ENCODE data around the gene RETREG1. TPM values are rescaled to one million over a fixed set of nuclear protein-coding genes. Genes with fewer than 3 reads are reported as not detected.
A peak's percentile ranks its signal among the peaks of the same experiment; 100 is the strongest.

RETREG1 gene
- total RNA-seq, 4 donors from 2014 or later: 11.6 to 70.1 (median 19.4) TPM

DNA sequence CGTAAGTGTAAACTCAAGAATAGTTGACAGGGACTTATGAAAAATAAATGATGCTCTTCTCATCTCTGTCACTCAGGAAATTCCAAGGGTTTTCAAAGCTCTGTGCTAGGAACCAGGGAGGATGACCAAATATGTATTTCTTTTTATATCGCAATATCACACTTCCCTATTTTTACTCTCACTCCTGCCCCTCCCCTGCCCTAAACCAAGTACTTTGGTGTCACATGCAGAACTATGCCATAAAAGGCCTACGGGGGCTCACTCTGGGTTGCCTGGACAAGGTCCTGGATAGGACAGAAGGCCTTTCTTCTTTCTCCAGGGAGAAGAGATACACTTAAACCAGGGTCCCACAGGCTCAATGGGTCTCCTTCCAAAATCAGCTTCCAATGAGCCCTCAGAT is 8.3 kb upstream of the RETREG1 start:
- DNase-seq: no peak
- H3K9me3 ChIP-seq: no peaks in the 10 kb centered on the region
- peaks cover 0 to 7% (median 0%) of the 10 kb centered on the region in 4 donors for H3K4me1 ChIP-seq
- TF ChIP-seq, protein P1, sequence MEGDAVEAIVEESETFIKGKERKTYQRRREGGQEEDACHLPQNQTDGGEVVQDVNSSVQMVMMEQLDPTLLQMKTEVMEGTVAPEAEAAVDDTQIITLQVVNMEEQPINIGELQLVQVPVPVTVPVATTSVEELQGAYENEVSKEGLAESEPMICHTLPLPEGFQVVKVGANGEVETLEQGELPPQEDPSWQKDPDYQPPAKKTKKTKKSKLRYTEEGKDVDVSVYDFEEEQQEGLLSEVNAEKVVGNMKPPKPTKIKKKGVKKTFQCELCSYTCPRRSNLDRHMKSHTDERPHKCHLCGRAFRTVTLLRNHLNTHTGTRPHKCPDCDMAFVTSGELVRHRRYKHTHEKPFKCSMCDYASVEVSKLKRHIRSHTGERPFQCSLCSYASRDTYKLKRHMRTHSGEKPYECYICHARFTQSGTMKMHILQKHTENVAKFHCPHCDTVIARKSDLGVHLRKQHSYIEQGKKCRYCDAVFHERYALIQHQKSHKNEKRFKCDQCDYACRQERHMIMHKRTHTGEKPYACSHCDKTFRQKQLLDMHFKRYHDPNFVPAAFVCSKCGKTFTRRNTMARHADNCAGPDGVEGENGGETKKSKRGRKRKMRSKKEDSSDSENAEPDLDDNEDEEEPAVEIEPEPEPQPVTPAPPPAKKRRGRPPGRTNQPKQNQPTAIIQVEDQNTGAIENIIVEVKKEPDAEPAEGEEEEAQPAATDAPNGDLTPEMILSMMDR (IDR thresholded peaks at IDR 0.05): no peak
- TF ChIP-seq POLR2A (IDR thresholded peaks at IDR 0.05): no peak
- H3K27ac ChIP-seq: no peak overlapping the region
- H3K4me3 ChIP-seq: no peak overlapping the region
- H3K27me3 ChIP-seq: no peaks in the 10 kb centered on the region
- no peaks in the 10 kb centered on the region for H3K36me3 ChIP-seq

DNA sequence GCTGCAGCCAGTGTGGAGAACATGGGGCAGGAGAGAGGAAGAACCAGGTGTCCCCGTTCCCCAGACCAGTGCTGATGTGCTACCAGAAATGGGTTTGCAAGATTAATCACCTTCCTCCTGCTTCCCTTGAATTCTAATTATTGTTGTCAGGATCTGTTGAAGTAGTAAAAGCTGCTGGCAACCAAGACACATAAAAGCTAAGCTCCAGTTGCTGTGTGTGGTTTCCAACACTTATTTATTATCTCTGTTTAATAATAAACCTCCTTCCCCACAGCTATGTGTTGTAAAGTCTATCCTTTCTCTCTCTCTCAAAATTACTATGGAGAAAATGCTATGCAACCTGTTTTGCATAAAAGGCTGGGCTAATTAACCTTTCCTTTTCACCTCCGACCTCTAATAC is 2.3 kb upstream of the RETREG1 start:
- H3K9me3 ChIP-seq: no peaks in the 10 kb centered on the region
- no peak overlapping the region for H3K27ac ChIP-seq
- H3K4me1 ChIP-seq: peaks cover 0 to 9% (median 2%) of the 10 kb centered on the region in 4 donors
- no peak for TF ChIP-seq POLR2A (IDR thresholded peaks at IDR 0.05)
- TF ChIP-seq, protein P1 (IDR thresholded peaks at IDR 0.05): no peak
- H3K4me3 ChIP-seq: no peak overlapping the region
- no peaks in the 10 kb centered on the region for H3K36me3 ChIP-seq
- no peaks in the 10 kb centered on the region for H3K27me3 ChIP-seq
- DNase-seq: no peak

DNA sequence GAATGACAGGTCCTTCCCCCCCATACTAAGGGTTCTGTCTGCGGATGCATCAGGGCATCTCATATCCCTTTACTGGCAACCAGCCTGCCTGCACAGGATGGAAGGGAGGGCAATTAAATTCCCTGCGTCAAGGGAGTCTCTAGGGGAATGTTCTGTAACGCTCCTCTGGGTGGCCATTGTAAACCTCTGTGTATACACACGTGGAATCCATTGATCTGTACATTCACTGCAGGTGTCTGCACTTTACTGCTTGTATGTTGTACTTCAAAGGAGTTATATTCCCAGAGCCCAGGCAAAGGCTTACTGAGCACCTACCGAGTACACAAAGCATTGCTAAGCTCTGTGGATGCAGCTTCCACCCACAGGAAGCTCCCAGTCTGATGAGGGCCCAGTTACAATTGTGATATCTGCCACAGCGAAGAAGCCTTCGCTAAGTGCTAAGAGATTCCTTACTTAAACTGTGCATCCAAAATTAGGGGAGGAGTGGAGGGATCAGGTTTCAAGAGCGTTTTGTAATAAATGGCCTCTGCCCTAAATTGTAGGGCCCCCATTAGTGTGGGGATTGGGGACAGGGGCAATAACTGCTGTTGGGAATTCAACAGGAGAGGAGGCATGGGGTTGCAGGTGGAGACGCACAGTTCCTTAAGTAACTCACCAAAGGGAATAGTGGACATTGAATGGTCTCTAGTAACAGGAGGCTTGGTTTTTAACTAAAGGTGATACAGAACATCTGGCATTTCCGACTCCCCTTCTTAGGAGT is 1.5 kb upstream of the RETREG1 start:
- no peak for TF ChIP-seq POLR2A (IDR thresholded peaks at IDR 0.05)
- TF ChIP-seq, protein P1 (IDR thresholded peaks at IDR 0.05): no peak
- Histone ChIP-seq H3K27ac (peak overlapping the region in 1 of 4 donors; percentile 83), H3K27me3 (peaks cover 0 to 3% of the 10 kb centered on the region in 2 donors), H3K9me3 (no peaks in the 10 kb centered on the region), H3K4me3 (no peak overlapping the region), H3K36me3 (no peaks in the 10 kb centered on the region), H3K4me1 (peaks cover 0 to 9% (median 2%) of the 10 kb centered on the region in 4 donors)
- no peak for DNase-seq

DNA sequence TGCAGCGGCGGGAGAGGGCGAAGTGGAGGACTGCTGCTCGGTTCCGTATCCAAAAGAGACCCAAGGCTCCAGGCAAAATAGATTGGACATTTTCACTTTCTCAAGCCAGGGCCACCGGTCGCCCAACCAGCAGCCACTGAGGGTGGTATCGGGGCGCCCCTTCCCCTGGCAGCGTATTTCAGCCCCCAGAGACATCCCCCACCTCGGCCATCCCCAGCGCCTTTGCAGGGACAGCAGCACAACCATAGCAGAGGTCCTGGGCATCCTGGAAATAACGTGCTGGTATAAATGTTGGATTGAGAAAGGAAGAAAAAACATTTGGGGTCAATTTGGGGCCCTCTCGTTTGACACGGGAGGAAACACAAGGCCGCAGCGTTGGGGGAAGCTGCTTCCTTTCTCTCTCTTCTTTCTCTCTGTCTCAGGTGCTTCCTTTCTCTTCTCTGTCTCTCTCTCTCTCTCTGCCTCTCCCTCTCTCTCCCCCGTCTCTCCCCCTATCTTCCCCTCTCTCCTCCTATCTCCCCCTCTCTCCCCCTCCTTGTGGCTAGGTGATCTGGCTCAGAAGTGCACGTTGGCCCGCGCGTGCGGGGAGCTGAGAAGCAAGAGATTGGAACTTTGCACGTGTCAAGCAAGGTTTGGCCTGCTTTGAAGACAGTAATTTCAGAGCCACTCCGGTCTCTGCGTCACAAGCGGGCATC is 624 bp upstream of the RETREG1 start:
- no peaks in the 10 kb centered on the region for H3K9me3 ChIP-seq
- no peaks in the 10 kb centered on the region for H3K36me3 ChIP-seq
- H3K4me3 ChIP-seq: peak overlapping the region; percentile 62 to 92 (median 72)
- H3K4me1 ChIP-seq: peaks cover 0 to 9% (median 2%) of the 10 kb centered on the region in 4 donors
- no peak for TF ChIP-seq POLR2A (IDR thresholded peaks at IDR 0.05)
- TF ChIP-seq, protein P1 (IDR thresholded peaks at IDR 0.05): no peak
- peaks cover 0 to 3% of the 10 kb centered on the region in 2 donors for H3K27me3 ChIP-seq
- DNase-seq: peak in 2 of 3 donors; percentile 48 to 57
- peak overlapping the region; percentile 60 to 83 (median 77) for H3K27ac ChIP-seq

DNA sequence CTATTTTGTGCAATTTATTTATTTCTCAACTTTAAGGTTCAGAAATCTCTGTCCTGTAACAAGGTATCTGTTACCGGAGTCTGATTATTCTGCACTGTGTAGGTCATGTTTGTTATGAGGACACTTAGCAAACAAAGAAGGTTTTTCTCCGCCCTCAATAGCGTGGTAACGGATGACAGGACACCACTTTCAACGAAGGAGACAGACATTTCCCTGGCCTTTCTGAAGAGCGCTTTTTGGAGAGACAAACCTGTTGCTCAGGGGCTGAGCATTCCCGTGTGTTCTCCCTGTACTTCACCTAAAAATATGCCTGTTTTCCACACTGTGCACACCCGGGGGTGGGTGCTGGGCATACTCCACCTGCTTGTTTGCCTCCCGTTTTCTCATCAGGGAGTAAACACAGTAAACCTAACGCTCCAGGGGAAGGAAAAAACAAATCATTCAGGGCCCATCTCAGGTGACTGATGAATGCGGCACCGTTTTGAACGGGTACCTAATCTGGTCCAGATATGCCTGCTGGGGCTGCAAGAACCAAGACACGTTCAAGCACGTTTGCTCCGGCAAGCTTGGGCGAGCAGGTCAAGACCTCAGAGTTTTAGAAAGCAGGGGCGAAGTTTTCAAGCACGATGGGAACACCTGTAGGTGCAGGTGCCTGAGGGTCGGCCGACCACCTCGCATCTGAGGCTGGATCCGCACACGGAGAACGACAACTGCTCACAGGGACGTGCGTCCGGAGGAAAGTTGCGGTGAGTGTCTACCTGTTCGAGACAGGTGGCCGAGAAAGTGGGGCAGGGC is 859 bp downstream of the RETREG1 start:
- no peak for TF ChIP-seq POLR2A (IDR thresholded peaks at IDR 0.05)
- TF ChIP-seq, protein P1 (IDR thresholded peaks at IDR 0.05): no peak
- no peak for DNase-seq

More for the DNA sequence above, 859 bp downstream of the RETREG1 start:
- peaks cover 0 to 9% (median 2%) of the 10 kb centered on the region in 4 donors for H3K4me1 ChIP-seq
- H3K27me3 ChIP-seq: peaks cover 0 to 3% of the 10 kb centered on the region in 2 donors
- H3K36me3 ChIP-seq: no peaks in the 10 kb centered on the region
- H3K27ac ChIP-seq: peak overlapping the region; percentile 13 to 83 (median 58)
- H3K9me3 ChIP-seq: no peaks in the 10 kb centered on the region
- H3K4me3 ChIP-seq: peak overlapping the region; percentile 62 to 92 (median 72)

All from Peyer's patch (tissue), 4 donors.